Keratinocyte (primary cell): ENCODE results near the gene SLC18A2.
"Not testable (repeated sequence)": the region's sequence is repeated elsewhere in the genome, so short reads cannot be mapped to it uniquely, and the experiment has no call there.

Source experiments
- EZH2 ChIP-seq: IDR thresholded peaks from one replicate; pipeline ENCODE4 v1.6.1; 2012; ENCODE audit warnings: inconsistent platforms, mild to moderate bottlenecking, low read length, moderate library complexity
- TF ChIP-seq, protein P1 (sequence below), 3 experiments: IDR thresholded peaks in 1 of 3; conservative IDR thresholded peaks in 1 of 3; optimal IDR thresholded peaks in 1 of 3; 2 replicates in 2 of 3; 3 replicates in 1 of 3; pipeline versions ENCODE3 to v1.5.1; 2011; ENCODE audit warnings: low read length in 3 of 3, mild to moderate bottlenecking in 3 of 3, moderate library complexity in 2 of 3, control low read depth in 1 of 3, inconsistent platforms in 1 of 3; ENCODE audit not compliant: insufficient read depth in 2 of 3; ENCODE audit errors: extremely low read depth in 1 of 3

DNA sequence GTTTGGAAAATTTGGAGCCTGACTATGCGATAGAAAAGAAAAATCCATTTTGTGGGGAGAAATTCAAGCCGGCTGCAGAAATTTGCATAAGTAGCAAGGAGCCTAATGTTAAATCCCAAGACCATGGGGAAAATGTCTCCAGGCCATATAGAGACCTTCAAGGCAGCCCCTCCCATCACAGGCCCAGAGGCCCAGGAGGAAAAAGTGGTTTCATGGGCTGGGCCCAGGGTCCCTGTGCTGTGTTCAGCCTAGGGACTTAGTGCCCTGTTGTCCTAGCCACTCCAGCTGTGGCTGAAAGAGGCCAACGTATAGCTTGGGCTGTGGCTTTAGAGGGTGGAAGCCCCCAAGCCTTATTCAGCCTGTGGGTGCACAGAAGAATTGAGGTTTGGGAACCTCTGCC, 62.5 kb downstream of the SLC18A2 start:
- TF ChIP-seq, protein P1, sequence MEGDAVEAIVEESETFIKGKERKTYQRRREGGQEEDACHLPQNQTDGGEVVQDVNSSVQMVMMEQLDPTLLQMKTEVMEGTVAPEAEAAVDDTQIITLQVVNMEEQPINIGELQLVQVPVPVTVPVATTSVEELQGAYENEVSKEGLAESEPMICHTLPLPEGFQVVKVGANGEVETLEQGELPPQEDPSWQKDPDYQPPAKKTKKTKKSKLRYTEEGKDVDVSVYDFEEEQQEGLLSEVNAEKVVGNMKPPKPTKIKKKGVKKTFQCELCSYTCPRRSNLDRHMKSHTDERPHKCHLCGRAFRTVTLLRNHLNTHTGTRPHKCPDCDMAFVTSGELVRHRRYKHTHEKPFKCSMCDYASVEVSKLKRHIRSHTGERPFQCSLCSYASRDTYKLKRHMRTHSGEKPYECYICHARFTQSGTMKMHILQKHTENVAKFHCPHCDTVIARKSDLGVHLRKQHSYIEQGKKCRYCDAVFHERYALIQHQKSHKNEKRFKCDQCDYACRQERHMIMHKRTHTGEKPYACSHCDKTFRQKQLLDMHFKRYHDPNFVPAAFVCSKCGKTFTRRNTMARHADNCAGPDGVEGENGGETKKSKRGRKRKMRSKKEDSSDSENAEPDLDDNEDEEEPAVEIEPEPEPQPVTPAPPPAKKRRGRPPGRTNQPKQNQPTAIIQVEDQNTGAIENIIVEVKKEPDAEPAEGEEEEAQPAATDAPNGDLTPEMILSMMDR (optimal IDR thresholded peaks at IDR 0.05 in 1 of 3, IDR thresholded peaks at IDR 0.05 in 1 of 3, conservative IDR thresholded peaks at IDR 0.05 in 1 of 3; ENCODE audit: extremely low read depth in 1 of 3, insufficient read depth in 2 of 3, low read length in 3 of 3) = not testable (repeated sequence)
- not testable (repeated sequence) for TF ChIP-seq EZH2
